ENCODE results near the gene ST3GAL4. TPM values are rescaled to one million over a fixed set of nuclear protein-coding genes. Genes with fewer than 3 reads are reported as not detected.
A peak's percentile ranks its signal among the peaks of the same experiment; 100 is the strongest.

Gene ST3GAL4
- total RNA-seq, 1 experiment from 2014 or later: 13.6 TPM

DNA sequence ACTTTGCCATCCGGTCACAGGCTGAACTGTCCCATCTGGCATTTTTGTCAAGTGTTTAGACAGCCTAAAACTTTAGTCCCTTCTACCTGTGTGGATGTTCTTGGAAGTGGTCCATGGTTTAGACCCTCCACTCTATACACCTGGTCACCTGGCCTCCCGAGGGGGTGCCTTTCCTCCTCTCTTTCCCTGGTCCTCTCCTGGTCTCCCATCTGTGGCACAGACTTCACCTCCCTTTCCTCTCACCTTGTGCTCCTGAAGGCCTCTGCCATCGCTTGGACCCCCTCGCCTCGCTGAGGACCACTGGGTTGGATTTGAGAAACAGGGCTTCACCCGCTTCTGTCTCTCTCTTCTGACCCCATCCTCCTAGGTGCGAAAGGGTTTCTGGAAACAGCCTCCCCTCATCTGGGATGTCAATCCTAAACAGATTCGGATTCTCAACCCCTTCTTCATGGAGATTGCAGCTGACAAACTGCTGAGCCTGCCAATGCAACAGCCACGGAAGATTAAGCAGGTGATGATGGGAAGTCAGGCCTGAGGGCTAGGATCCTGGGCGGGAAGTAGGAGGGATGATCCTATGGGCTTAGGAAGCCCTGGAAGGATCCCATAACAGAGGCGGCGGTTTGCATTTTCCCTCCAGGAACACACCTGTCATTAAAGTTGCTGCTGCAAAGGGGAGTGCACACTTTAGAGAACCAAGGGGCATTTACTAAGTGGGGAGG lies 53.6 kb downstream of the ST3GAL4 start:
- H3K4me1 Mint-ChIP-seq: peaks cover 16 to 19% of the 10 kb centered on the region in 2 experiments
- Histone ChIP-seq H3K27ac (ENCODE audit: insufficient read length, low read depth, low read length) (no peak overlapping the region), H3T11ph (ENCODE audit: low read length) (no peak overlapping the region), H3K4me2 (ENCODE audit: insufficient read depth, insufficient read length, low read length) (no peak overlapping the region), H3K9me3 (ENCODE audit: control insufficient read depth, low read depth, low read length) (no peaks in the 10 kb centered on the region), H3K79me2 (ENCODE audit: insufficient read depth, low read length) (no peaks in the 10 kb centered on the region), H3K79me1 (ENCODE audit: insufficient read depth, low read depth, low read length, poor library complexity, severe bottlenecking) (no peaks in the 10 kb centered on the region), H2BK12ac (ENCODE audit: insufficient read length, low read depth, low read length) (no peak overlapping the region), H2AFZ (ENCODE audit: low read length) (no peak overlapping the region), H2BK5ac (ENCODE audit: insufficient read length, low read length) (no peak overlapping the region), H4K8ac (replicated peaks; ENCODE audit: insufficient read length, low read depth, low read length) (no peak overlapping the region), H2BK20ac (ENCODE audit: low read depth, low read length, poor library complexity, severe bottlenecking) (no peak overlapping the region), H2BK120ac (ENCODE audit: low read depth, low read length, poor library complexity, severe bottlenecking) (no peak overlapping the region), H4K91ac (ENCODE audit: insufficient read length, low read depth, low read length) (no peak overlapping the region), H2BK15ac (ENCODE audit: low read depth, low read length) (no peak overlapping the region), H3K14ac (ENCODE audit: insufficient read depth, low read length) (no peak overlapping the region), H3K18ac (ENCODE audit: insufficient read length, low read depth, low read length) (no peak overlapping the region), H3K23ac (ENCODE audit: insufficient read length, low read depth, low read length) (no peak overlapping the region), H4K5ac (ENCODE audit: insufficient read length, low read depth, low read length) (no peak overlapping the region), H3K9ac (ENCODE audit: extremely low read depth, insufficient read length, low read length) (no peak overlapping the region), H4K20me1 (ENCODE audit: control insufficient read depth, insufficient read depth, insufficient read length) (no peaks in the 10 kb centered on the region), H3K4ac (ENCODE audit: low read depth, low read length) (no peak overlapping the region), H3K56ac (ENCODE audit: insufficient read length, low read depth, low read length) (no peak overlapping the region), H3K27me3 (ENCODE audit: insufficient read depth, low read length) (no peaks in the 10 kb centered on the region), H2AK5ac (ENCODE audit: insufficient read length, low read length) (no peak overlapping the region), H3K4me1 (ENCODE audit: insufficient read depth, low read length) (no peaks in the 10 kb centered on the region), H3K23me2 (ENCODE audit: insufficient read length, low read depth, low read length, poor library complexity, severe bottlenecking) (no peaks in the 10 kb centered on the region)
- no CpG with 5 or more reads among the region's 12 CpGs for WGBS (ENCODE audit: extremely low coverage, insufficient read length, low lambda C conversion rate)
- H3K9me3 Mint-ChIP-seq: no peaks in the 10 kb centered on the region; a peak in 1 of 5 replicates
- peaks cover 11 to 21% (median 20%) of the 10 kb centered on the region in 3 experiments for H3K36me3 Mint-ChIP-seq (ENCODE audit: insufficient read depth in 1 of 3, low read depth in 3 of 3)
- H3K27ac Mint-ChIP-seq: peak overlapping the region in 2 of 3 experiments; percentile 9 to 58; a peak in 1 of 7 replicates
- TF ChIP-seq, protein P1, sequence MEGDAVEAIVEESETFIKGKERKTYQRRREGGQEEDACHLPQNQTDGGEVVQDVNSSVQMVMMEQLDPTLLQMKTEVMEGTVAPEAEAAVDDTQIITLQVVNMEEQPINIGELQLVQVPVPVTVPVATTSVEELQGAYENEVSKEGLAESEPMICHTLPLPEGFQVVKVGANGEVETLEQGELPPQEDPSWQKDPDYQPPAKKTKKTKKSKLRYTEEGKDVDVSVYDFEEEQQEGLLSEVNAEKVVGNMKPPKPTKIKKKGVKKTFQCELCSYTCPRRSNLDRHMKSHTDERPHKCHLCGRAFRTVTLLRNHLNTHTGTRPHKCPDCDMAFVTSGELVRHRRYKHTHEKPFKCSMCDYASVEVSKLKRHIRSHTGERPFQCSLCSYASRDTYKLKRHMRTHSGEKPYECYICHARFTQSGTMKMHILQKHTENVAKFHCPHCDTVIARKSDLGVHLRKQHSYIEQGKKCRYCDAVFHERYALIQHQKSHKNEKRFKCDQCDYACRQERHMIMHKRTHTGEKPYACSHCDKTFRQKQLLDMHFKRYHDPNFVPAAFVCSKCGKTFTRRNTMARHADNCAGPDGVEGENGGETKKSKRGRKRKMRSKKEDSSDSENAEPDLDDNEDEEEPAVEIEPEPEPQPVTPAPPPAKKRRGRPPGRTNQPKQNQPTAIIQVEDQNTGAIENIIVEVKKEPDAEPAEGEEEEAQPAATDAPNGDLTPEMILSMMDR (conservative IDR thresholded peaks at IDR 0.05): no peak
- no peaks in the 10 kb centered on the region; the same call in 1 of the 2 replicates for H3K27me3 Mint-ChIP-seq (ENCODE audit: low read depth)
- no peak for DNase-seq
- no peak overlapping the region for H3K4me3 Mint-ChIP-seq

Measured in H9 (cell line).